ENCODE measurements around the gene KCNA5.

Gene KCNA5

GRCh38 chr12:5085896-5086295, 42.2 kb downstream of the KCNA5 start:
- H3K27ac ChIP-seq (ENCODE audit: low read length) = no peak overlapping the region
- peaks cover 69% of the 10 kb centered on the region for H3K27me3 ChIP-seq (ENCODE audit: low read depth, low read length)

GRCh38 chr12:5087831-5088554, 44.3 kb downstream of the KCNA5 start:
- no peak overlapping the region for H3K9ac ChIP-seq (ENCODE audit: low read length)
- no peak overlapping the region for H2AFZ ChIP-seq (ENCODE audit: low read depth, low read length)
- H3K4me3 ChIP-seq (ENCODE audit: low read length) = no peak overlapping the region
- no peak overlapping the region for H3K27ac ChIP-seq (ENCODE audit: low read length)
- H3K79me2 ChIP-seq (ENCODE audit: low read length) = no peaks in the 10 kb centered on the region
- TF ChIP-seq EZH2phosphoT487 (IDR thresholded peaks at IDR 0.05; ENCODE audit: low read depth) = no peak
- TF ChIP-seq, protein P1, sequence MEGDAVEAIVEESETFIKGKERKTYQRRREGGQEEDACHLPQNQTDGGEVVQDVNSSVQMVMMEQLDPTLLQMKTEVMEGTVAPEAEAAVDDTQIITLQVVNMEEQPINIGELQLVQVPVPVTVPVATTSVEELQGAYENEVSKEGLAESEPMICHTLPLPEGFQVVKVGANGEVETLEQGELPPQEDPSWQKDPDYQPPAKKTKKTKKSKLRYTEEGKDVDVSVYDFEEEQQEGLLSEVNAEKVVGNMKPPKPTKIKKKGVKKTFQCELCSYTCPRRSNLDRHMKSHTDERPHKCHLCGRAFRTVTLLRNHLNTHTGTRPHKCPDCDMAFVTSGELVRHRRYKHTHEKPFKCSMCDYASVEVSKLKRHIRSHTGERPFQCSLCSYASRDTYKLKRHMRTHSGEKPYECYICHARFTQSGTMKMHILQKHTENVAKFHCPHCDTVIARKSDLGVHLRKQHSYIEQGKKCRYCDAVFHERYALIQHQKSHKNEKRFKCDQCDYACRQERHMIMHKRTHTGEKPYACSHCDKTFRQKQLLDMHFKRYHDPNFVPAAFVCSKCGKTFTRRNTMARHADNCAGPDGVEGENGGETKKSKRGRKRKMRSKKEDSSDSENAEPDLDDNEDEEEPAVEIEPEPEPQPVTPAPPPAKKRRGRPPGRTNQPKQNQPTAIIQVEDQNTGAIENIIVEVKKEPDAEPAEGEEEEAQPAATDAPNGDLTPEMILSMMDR (IDR thresholded peaks at IDR 0.05; ENCODE audit: low read depth, low read length) = no peak
- H3K9me3 ChIP-seq (ENCODE audit: insufficient read depth, low read length) = no peaks in the 10 kb centered on the region
- H3K4me1 ChIP-seq (ENCODE audit: low read length) = peaks cover 7% of the 10 kb centered on the region; the same call in 1 of the 2 replicates
- H3K27me3 ChIP-seq (ENCODE audit: low read depth, low read length) = peaks cover 68% of the 10 kb centered on the region
- H3K36me3 ChIP-seq (replicated peaks; ENCODE audit: low read depth, low read length) = no peaks in the 10 kb centered on the region
- H3K4me2 ChIP-seq (ENCODE audit: low read length) = no peak overlapping the region
- H4K20me1 ChIP-seq (ENCODE audit: insufficient read depth, low read length) = no peaks in the 10 kb centered on the region

More at GRCh38 chr12:5085896-5086295, 42.2 kb downstream of the KCNA5 start:
- no peak overlapping the region for H2AFZ ChIP-seq (ENCODE audit: low read depth, low read length)
- no peak overlapping the region for H3K4me3 ChIP-seq (ENCODE audit: low read length)
- no peak for TF ChIP-seq EZH2phosphoT487 (IDR thresholded peaks at IDR 0.05; ENCODE audit: low read depth)
- TF ChIP-seq, protein P1 (IDR thresholded peaks at IDR 0.05; ENCODE audit: low read depth, low read length) = no peak
- no peaks in the 10 kb centered on the region for H4K20me1 ChIP-seq (ENCODE audit: insufficient read depth, low read length)
- no peaks in the 10 kb centered on the region for H3K9me3 ChIP-seq (ENCODE audit: insufficient read depth, low read length)
- no peaks in the 10 kb centered on the region for H3K36me3 ChIP-seq (replicated peaks; ENCODE audit: low read depth, low read length)
- H3K9ac ChIP-seq (ENCODE audit: low read length) = no peak overlapping the region
- no peaks in the 10 kb centered on the region for H3K79me2 ChIP-seq (ENCODE audit: low read length)
- H3K4me2 ChIP-seq (ENCODE audit: low read length) = no peak overlapping the region
- H3K4me1 ChIP-seq (ENCODE audit: low read length) = peaks cover 5% of the 10 kb centered on the region; the same call in 1 of the 2 replicates

GRCh38 chr12:5088586-5089264, 45.0 kb downstream of the KCNA5 start:
- Histone ChIP-seq H4K20me1 (ENCODE audit: insufficient read depth, low read length) (no peaks in the 10 kb centered on the region), H3K36me3 (replicated peaks; ENCODE audit: low read depth, low read length) (no peaks in the 10 kb centered on the region), H3K4me1 (ENCODE audit: low read length) (peaks cover 7% of the 10 kb centered on the region; the same call in 1 of the 2 replicates), H3K9ac (ENCODE audit: low read length) (no peak overlapping the region), H3K27me3 (ENCODE audit: low read depth, low read length) (peaks cover 67% of the 10 kb centered on the region), H3K9me3 (ENCODE audit: insufficient read depth, low read length) (no peaks in the 10 kb centered on the region), H3K79me2 (ENCODE audit: low read length) (no peaks in the 10 kb centered on the region), H3K27ac (ENCODE audit: low read length) (no peak overlapping the region), H3K4me2 (ENCODE audit: low read length) (no peak overlapping the region), H3K4me3 (ENCODE audit: low read length) (no peak overlapping the region), H2AFZ (ENCODE audit: low read depth, low read length) (no peak overlapping the region)
- TF ChIP-seq EZH2phosphoT487 (IDR thresholded peaks at IDR 0.05; ENCODE audit: low read depth) = no peak
- TF ChIP-seq, protein P1 (IDR thresholded peaks at IDR 0.05; ENCODE audit: low read depth, low read length) = no peak

- Histone ChIP-seq H3K4me2 (ENCODE audit: low read length) (no peak overlapping the region), H3K9ac (ENCODE audit: low read length) (no peak overlapping the region), H3K27me3 (ENCODE audit: low read depth, low read length) (peaks cover 78% of the 10 kb centered on the region), H3K9me3 (ENCODE audit: insufficient read depth, low read length) (no peaks in the 10 kb centered on the region), H3K4me1 (ENCODE audit: low read length) (peaks cover 7% of the 10 kb centered on the region; the same call in 1 of the 2 replicates), H3K27ac (ENCODE audit: low read length) (no peak overlapping the region), H3K4me3 (ENCODE audit: low read length) (no peak overlapping the region), H2AFZ (ENCODE audit: low read depth, low read length) (no peak overlapping the region), H4K20me1 (ENCODE audit: insufficient read depth, low read length) (no peaks in the 10 kb centered on the region), H3K36me3 (replicated peaks; ENCODE audit: low read depth, low read length) (no peaks in the 10 kb centered on the region), H3K79me2 (ENCODE audit: low read length) (no peaks in the 10 kb centered on the region)
- no peak for TF ChIP-seq EZH2phosphoT487 (IDR thresholded peaks at IDR 0.05; ENCODE audit: low read depth)
- TF ChIP-seq, protein P1 (IDR thresholded peaks at IDR 0.05; ENCODE audit: low read depth, low read length) = no peak
Measured at GRCh38 chr12:5094551-5094950, 50.9 kb downstream of the KCNA5 start.
